Esophagus mucosa (tissue), 1 donor: ENCODE data around the gene WDFY2. TPM values are rescaled to one million over a fixed set of nuclear protein-coding genes. Genes with fewer than 3 reads are reported as not detected.
A peak's percentile ranks its signal among the peaks of the same experiment; 100 is the strongest.

ENCODE experiments used
- ATAC-seq: fragments of 200-7000 bp; cut with Tn5 transposase; one replicate; pipeline ENCODE4 v1.9.1; 2020
- total RNA-seq: library from RNA; stranded (reverse); gene quantifications from one replicate; pipeline ENCODE4 v1.2.4, GENCODE V29; 2023
- donor health status: DM: yes; HTN: yes; CAD: no.

Gene WDFY2
- total RNA-seq, 1 donor from 2014 or later: 15.9 TPM

- no peak for ATAC-seq
Measured at GRCh38 chr13:51603716-51604115, 19.5 kb downstream of the WDFY2 start.

- ATAC-seq: no peak
Measured at GRCh38 chr13:51605698-51606097, 21.4 kb downstream of the WDFY2 start.

GRCh38 chr13:51607165-51607564, 22.9 kb downstream of the WDFY2 start:
- ATAC-seq: no peak

- no peak for ATAC-seq
Measured at GRCh38 chr13:51608857-51609406, 24.7 kb downstream of the WDFY2 start.

GRCh38 chr13:51612867-51613266, 28.6 kb downstream of the WDFY2 start:
- no peak for ATAC-seq

- no peak for ATAC-seq
Measured at GRCh38 chr13:51613535-51613934, 29.3 kb downstream of the WDFY2 start.

- peak; percentile 71 for ATAC-seq
Measured at GRCh38 chr13:51614350-51614786, 30.1 kb downstream of the WDFY2 start.

- peak; percentile 65 for ATAC-seq
Measured at GRCh38 chr13:51618626-51619025, 34.4 kb downstream of the WDFY2 start.

- peak; percentile 78 for ATAC-seq
Measured at GRCh38 chr13:51619614-51620013, 35.4 kb downstream of the WDFY2 start.

- peak; percentile 10 for ATAC-seq
Measured at GRCh38 chr13:51620165-51620983, 36.1 kb downstream of the WDFY2 start.

- ATAC-seq: no peak
Measured at GRCh38 chr13:51621602-51622001, 37.3 kb downstream of the WDFY2 start.

GRCh38 chr13:51623473-51623872, 39.2 kb downstream of the WDFY2 start:
- ATAC-seq: no peak

- ATAC-seq: no peak
Measured at GRCh38 chr13:51624207-51624606, 39.9 kb downstream of the WDFY2 start.

- no peak for ATAC-seq
Measured at GRCh38 chr13:51624695-51625345, 40.6 kb downstream of the WDFY2 start.

GRCh38 chr13:51625555-51626345, 41.5 kb downstream of the WDFY2 start:
- ATAC-seq: peak; percentile 69

GRCh38 chr13:51626749-51627148, 42.5 kb downstream of the WDFY2 start:
- peak; percentile 51 for ATAC-seq

GRCh38 chr13:51628059-51628852, 44.0 kb downstream of the WDFY2 start:
- ATAC-seq: no peak

GRCh38 chr13:51629491-51630287, 45.4 kb downstream of the WDFY2 start:
- no peak for ATAC-seq

- no peak for ATAC-seq
Measured at GRCh38 chr13:51630288-51630615, 46.0 kb downstream of the WDFY2 start.

- peak; percentile 27 for ATAC-seq
Measured at GRCh38 chr13:51632591-51633362, 48.5 kb downstream of the WDFY2 start.
